Measurements from ENCODE around the gene ZNF18.
"Not testable (repeated sequence)": the region's sequence is repeated elsewhere in the genome, so short reads cannot be mapped to it uniquely, and the experiment has no call there.

The ZNF18 gene

DNA sequence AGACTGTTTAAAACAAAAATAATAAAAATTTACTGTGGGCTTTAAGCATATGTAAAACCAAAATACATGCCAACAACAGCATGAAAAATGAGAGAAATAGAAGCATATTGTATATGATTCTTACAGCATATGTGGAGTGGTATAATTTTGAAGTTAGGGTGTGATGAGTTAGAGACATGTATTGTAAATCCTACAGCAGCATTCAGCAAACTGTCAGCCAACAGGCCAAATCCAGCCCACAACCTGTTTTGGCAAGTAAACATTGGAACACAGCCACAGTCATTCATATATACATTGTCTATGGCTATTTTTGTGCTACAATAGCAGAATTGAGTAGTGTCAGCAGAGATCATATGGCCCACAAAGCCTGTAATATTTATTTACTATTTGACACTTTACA lies 42.3 kb downstream of the ZNF18 start:
- H3K4me1 ChIP-seq (ENCODE audit: insufficient read depth, low read length) = no peaks in the 10 kb centered on the region
- no peaks in the 10 kb centered on the region; the same call in 1 of the 2 replicates for H3K9me3 ChIP-seq (ENCODE audit: control insufficient read depth, insufficient read depth, low read length)
- H3K9ac ChIP-seq (ENCODE audit: low read depth, low read length) = no peak overlapping the region
- H3K36me3 ChIP-seq (ENCODE audit: insufficient read depth, low read length) = no peaks in the 10 kb centered on the region; the same call in 1 of the 2 replicates

DNA sequence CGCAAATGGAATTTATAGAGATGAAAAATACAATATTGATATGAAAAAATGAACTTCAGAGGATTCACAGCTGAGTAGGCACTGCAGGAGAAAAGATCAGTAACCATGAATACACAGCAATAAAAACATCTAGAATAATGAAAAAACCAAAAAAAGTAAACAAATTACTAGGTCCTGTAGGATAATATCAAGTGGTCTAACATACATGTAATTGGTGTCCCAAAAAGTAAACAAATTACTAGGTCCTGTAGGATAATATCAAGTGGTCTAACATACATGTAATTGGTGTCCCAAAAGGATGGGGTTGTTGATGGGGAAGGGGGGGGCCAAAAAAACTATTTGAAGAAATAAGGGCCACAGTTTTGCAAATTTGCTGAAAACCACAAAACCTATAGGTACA lies 43.4 kb downstream of the ZNF18 start:
- Histone ChIP-seq H3K4me1 (ENCODE audit: insufficient read depth, low read length) (no peaks in the 10 kb centered on the region), H3K36me3 (ENCODE audit: insufficient read depth, low read length) (no peaks in the 10 kb centered on the region; the same call in 1 of the 2 replicates), H3K9ac (ENCODE audit: low read depth, low read length) (no peak overlapping the region), H3K9me3 (ENCODE audit: control insufficient read depth, insufficient read depth, low read length) (no peaks in the 10 kb centered on the region; the same call in 1 of the 2 replicates)

DNA sequence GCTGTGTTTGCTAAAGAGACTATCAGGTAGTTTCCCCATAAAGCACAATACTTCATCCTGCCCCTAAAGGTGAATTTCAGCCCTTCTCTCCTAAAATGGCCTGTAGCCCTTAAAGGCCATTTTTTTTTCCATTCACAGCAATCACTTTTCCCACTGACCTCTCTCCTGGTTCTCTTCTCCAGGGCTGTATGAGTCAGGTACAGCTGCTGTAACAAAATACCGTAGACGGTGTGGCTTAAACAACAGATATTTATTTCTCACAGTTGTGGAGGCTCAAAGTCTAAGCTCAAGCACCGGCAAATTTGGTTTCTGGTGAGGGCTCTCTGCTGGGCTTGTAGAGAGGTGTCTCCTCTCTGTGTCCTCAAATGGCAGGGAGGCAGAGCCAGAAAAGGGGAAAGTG lies 44.7 kb downstream of the ZNF18 start:
- Histone ChIP-seq H3K9me3 (ENCODE audit: control insufficient read depth, insufficient read depth, low read length) (no peaks in the 10 kb centered on the region; the same call in 1 of the 2 replicates), H3K36me3 (ENCODE audit: insufficient read depth, low read length) (no peaks in the 10 kb centered on the region; the same call in 1 of the 2 replicates), H3K4me1 (ENCODE audit: insufficient read depth, low read length) (no peaks in the 10 kb centered on the region), H3K9ac (ENCODE audit: low read depth, low read length) (no peak overlapping the region)

DNA sequence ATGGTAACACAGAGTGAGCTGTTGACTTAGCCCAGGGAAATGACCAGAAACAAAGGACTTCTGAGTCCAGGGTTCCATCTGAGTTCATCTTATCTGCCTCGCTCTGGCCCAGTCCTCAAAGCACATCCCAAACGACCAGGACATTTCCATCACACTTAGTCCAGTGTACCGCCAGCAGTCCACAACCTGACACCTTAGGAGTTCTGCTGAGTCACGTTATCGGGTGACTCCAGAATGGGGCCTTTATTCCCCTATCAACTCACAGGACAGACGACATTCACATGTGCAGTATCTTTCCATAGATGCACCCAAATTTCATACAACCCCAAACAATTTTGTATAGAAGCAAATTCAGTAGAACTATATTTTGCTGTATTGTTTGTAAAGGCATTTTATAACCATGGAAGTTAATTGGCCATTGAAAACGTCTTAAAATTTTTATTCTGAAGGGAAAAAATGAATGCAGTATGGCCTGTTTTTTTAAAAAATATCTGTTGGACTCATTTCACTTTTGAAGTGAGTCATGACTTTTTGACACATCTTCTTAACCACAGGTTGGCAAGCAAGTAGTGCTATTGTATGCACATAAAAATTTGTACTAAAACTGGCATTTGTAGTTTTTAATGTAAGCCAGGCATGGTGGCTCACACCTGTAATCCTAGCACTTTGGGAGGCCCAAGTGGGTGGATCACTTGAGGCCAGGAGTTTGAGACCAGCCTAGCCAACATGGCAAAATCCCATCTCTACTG lies 46.3 kb downstream of the ZNF18 start:
- no peaks in the 10 kb centered on the region; the same call in 1 of the 2 replicates for H3K9me3 ChIP-seq (ENCODE audit: control insufficient read depth, insufficient read depth, low read length)

DNA sequence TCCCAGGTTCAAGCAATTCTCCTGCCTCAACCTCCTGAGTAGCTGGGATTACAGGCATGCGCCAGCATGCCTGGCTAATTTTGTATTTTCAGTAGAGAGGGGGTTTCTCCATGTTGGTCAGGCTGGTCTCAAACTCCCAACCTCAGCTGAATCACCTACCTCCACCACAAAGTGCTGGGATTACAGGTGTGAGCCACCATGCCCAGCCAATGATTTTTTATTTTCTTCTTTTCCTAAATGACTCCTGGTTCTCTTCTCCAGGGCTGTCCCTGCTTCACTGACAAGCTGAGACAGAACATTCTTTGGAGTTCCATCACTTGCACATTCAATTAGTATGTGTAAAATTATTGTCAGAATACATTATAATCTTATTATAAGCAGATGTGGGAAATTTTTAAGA lies 47.7 kb downstream of the ZNF18 start:
- not testable (repeated sequence) for H3K9ac ChIP-seq (ENCODE audit: low read depth, low read length)

More for the DNA sequence above, 46.3 kb downstream of the ZNF18 start:
- Histone ChIP-seq H3K9ac (ENCODE audit: low read depth, low read length) (no peak overlapping the region), H3K4me1 (ENCODE audit: insufficient read depth, low read length) (no peaks in the 10 kb centered on the region), H3K36me3 (ENCODE audit: insufficient read depth, low read length) (no peaks in the 10 kb centered on the region; the same call in 1 of the 2 replicates)

DNA sequence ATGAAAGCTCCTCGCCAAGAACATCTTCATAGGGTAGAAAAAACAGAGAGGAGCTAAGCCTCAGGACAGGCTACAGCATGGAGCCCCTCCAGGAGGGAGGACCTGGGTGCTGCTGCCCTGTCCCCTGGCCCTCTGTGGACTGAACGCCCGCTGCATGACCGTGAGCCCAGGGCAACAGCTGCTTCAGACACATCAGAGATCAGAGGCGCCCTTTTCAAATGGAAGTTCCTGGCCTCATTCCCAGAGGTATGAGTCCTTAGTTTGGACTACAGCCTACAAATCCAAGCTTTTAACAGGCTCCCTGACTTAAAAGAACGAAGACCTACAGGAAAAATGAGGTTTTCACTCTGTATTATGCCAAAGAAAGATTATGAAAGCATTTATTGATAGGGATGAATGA lies 48.5 kb downstream of the ZNF18 start:
- Histone ChIP-seq H3K9me3 (ENCODE audit: control insufficient read depth, insufficient read depth, low read length) (no peaks in the 10 kb centered on the region), H3K36me3 (ENCODE audit: insufficient read depth, low read length) (no peaks in the 10 kb centered on the region), H3K4me1 (ENCODE audit: insufficient read depth, low read length) (no peaks in the 10 kb centered on the region), H3K9ac (ENCODE audit: low read depth, low read length) (no peak overlapping the region)

More for the DNA sequence above, 47.7 kb downstream of the ZNF18 start:
- not testable (repeated sequence) for H3K36me3 ChIP-seq (ENCODE audit: insufficient read depth, low read length); H3K4me1 ChIP-seq (ENCODE audit: insufficient read depth, low read length); H3K9me3 ChIP-seq (ENCODE audit: control insufficient read depth, insufficient read depth, low read length)

DNA sequence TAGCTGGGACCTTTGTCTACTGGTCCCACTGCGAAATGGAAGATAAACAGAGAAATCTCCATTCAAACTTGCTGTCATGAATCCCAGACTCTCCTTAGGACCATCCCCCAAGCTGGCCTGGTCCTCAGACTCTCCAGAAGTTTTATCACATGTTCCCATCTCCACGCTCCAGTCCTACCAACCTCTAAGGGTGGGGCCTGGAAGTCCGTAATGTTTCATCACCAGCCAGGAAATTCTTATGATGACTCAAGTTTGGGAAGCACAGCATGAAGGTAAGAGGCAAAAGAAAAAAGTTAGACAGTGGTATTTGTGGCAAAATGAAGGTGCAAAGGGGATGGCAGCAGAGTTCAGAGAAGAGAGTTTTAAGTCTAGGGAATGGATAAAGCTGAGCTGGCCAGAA lies 52.7 kb downstream of the ZNF18 start:
- Histone ChIP-seq H3K4me1 (ENCODE audit: insufficient read depth, low read length) (no peaks in the 10 kb centered on the region), H3K9me3 (ENCODE audit: control insufficient read depth, insufficient read depth, low read length) (no peaks in the 10 kb centered on the region), H3K9ac (ENCODE audit: low read depth, low read length) (no peak overlapping the region), H3K36me3 (ENCODE audit: insufficient read depth, low read length) (no peaks in the 10 kb centered on the region)

DNA sequence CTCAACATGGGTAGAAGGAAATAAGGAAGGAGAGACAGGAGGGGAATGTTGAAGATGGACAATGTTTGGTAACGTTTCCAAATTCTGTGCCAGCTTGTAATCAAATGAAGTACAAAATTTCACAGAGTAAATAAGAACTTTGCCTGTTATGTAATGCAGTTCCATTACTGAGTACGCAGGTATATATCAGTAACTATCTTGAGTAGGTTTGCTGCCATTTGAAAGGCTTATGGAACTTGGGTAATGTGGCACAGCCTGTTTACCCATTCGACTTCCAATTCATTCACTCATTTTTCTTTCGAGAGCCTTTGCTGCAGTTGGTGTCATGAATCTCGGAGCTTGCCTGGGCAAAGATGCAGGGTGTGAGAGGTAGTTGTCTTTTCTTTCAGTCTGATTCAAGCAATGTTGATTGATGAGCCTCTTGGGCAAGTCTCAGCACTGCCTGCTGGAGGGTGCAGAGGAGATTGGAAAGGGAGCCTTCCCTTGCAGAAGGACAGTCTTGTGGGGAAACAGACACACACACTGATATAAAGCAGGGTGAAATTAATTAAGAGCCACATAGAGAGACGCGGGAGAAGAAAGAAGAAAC lies 53.4 kb downstream of the ZNF18 start:
- Histone ChIP-seq H3K4me1 (ENCODE audit: insufficient read depth, low read length) (no peaks in the 10 kb centered on the region), H3K36me3 (ENCODE audit: insufficient read depth, low read length) (no peaks in the 10 kb centered on the region)

DNA sequence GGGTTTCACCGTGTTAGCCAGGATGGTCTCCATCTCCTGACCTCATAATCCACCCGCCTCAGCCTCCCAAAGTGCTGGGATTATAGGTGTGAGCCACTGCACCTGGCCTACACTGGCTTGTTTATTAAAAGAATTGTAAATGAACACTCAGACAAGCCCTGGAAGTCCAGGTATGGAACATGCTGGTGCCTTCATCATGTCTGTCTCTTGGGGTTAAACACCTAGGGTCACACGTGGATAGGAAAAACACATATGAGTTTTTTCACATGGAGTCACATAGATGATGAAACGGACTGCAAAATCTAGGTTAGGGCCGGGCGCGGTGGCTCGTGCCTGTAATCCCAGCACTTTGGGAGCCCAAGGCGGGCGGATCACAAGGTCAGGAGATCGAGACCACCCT lies 54.2 kb downstream of the ZNF18 start:
- not testable (repeated sequence) for H3K36me3 ChIP-seq (ENCODE audit: insufficient read depth, low read length); H3K9ac ChIP-seq (ENCODE audit: low read depth, low read length); H3K9me3 ChIP-seq (ENCODE audit: control insufficient read depth, insufficient read depth, low read length); H3K4me1 ChIP-seq (ENCODE audit: insufficient read depth, low read length)

More for the DNA sequence above, 53.4 kb downstream of the ZNF18 start:
- H3K9ac ChIP-seq (ENCODE audit: low read depth, low read length) = no peak overlapping the region
- H3K9me3 ChIP-seq (ENCODE audit: control insufficient read depth, insufficient read depth, low read length) = no peaks in the 10 kb centered on the region

DNA sequence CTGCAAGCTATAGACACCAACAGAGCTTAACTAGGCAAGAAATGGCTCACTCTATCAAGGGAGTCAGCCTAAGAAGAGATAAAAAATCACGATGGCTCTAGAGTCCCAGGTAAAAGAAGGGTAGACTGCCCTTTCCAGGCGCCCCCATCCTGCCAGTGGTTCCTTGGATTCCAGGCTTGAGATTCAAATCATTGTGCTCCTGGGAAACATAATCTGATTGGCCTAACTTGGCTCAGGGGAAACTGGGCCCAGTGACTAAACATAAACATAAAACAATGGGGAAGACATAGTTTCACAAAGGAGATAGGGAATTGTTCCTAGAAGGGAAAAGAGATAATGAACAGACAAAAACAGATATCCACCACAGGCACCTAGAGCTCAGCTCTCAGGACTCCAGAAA lies 56.4 kb downstream of the ZNF18 start:
- no peaks in the 10 kb centered on the region for H3K4me1 ChIP-seq (ENCODE audit: insufficient read depth, low read length)
- H3K9ac ChIP-seq (ENCODE audit: low read depth, low read length) = no peak overlapping the region
- H3K36me3 ChIP-seq (ENCODE audit: insufficient read depth, low read length) = no peaks in the 10 kb centered on the region
- no peaks in the 10 kb centered on the region for H3K9me3 ChIP-seq (ENCODE audit: control insufficient read depth, insufficient read depth, low read length)

DNA sequence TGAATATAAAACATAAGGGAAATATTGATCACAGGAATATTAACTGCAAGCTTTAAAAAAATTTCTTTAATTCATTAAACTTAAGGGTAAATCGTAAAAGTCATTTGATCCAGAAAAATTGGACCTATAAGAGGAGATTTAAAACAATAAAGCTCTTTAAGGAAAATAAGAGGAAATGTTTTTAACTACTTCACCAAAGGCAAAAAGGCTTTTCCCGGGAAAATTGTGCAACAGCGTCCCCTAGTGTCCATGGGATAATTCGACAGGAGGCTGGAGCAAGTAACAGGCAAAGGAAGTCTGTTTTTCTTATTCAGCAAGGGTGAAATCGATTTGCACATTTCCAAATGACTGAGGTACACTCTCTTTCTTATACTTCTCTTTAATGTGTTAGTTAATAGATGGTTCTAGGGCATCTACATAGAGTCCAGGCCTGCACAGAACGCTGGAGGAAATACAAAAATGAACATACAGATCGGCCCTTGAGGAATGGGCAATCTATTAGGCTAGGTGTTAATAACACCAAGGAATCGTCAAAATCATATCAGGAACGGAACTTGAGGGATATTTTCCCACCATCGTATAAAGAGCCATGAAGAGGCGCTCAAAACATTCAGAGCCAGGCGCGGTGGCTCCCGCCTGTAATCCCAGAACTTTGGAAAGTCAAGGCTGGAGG lies 61.4 kb downstream of the ZNF18 start:
- H3K36me3 ChIP-seq (ENCODE audit: insufficient read depth, low read length) = no peaks in the 10 kb centered on the region
- H3K9ac ChIP-seq (ENCODE audit: low read depth, low read length) = no peak overlapping the region
- H3K4me1 ChIP-seq (ENCODE audit: insufficient read depth, low read length) = no peaks in the 10 kb centered on the region
- H3K9me3 ChIP-seq (ENCODE audit: control insufficient read depth, insufficient read depth, low read length) = no peaks in the 10 kb centered on the region

DNA sequence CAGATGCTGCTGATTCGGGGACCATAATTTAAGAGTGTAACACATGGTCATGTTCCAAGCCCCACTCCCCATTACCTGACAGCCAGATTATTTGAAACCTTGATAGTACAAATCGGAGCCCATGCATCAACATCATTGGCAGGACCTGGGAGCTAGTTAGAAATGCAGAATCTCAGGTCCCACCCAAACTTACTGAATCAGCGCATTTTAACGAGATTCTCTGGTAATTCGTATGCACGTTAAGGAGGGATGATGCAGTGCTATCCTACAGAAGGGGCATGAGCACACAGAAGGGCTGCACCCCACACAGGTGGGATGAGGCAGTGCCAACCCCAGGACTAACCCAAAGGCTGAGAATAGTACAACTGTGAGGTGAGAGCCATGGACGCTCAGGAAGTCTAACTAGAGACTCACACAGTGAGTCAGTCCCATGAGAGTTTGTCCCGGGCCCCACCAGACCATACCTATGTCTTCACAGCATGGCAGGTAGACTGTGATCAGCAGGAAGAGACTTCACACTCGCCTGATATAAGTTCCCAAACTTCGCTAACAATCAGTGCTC lies 64.9 kb downstream of the ZNF18 start:
- H3K4me1 ChIP-seq (ENCODE audit: insufficient read depth, low read length) = peaks cover 7% of the 10 kb centered on the region
- no peak overlapping the region for H3K9ac ChIP-seq (ENCODE audit: low read depth, low read length)
- H3K9me3 ChIP-seq (ENCODE audit: control insufficient read depth, insufficient read depth, low read length) = no peaks in the 10 kb centered on the region
- H3K36me3 ChIP-seq (ENCODE audit: insufficient read depth, low read length) = no peaks in the 10 kb centered on the region

DNA sequence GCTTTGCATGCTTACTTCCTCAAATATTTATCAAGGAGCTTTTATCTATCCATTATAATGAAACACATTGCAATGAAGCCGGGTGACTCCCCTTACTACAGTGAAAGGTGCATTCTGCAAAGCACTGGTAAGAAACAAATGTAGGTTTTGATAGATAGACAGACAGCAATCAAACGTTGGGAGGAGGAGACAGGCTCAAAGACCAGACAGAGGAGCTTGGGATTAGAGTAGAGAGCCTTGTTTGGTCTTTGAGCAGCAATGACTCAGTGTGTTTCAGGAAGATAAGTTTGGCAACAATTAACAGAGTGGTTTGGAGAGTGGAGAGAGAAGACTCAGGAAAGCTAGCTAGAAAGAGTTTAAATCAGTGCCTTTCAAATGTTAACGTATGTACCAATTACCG lies 68.8 kb downstream of the ZNF18 start:
- no peaks in the 10 kb centered on the region; the same call in 1 of the 2 replicates for H3K36me3 ChIP-seq (ENCODE audit: insufficient read depth, low read length)
- peaks cover 7% of the 10 kb centered on the region for H3K4me1 ChIP-seq (ENCODE audit: insufficient read depth, low read length)
- no peak overlapping the region for H3K9ac ChIP-seq (ENCODE audit: low read depth, low read length)
- H3K9me3 ChIP-seq (ENCODE audit: control insufficient read depth, insufficient read depth, low read length) = no peaks in the 10 kb centered on the region
